ENCODE results near the gene APIP.
"Not testable (repeated sequence)": the region's sequence is repeated elsewhere in the genome, so short reads cannot be mapped to it uniquely, and the experiment has no call there.

Gene APIP

GRCh38 chr11:34926101-34926830 lies 10.1 kb upstream of the APIP start:
- peak; percentile 10 for DNase-seq (ENCODE audit: low spot score)

- DNase-seq (ENCODE audit: low spot score) = no peak
Measured at GRCh38 chr11:34924714-34925113, 8.5 kb upstream of the APIP start.

GRCh38 chr11:34921156-34921555 lies 5.0 kb upstream of the APIP start:
- DNase-seq (ENCODE audit: low spot score) = no peak

GRCh38 chr11:34916843-34917770 lies 928 bp upstream of the APIP start:
- no peak for DNase-seq (ENCODE audit: low spot score)

- peak; percentile 2 for DNase-seq (ENCODE audit: low spot score)
Measured at GRCh38 chr11:34915136-34916014, 804 bp downstream of the APIP start.

GRCh38 chr11:34913556-34913955 lies 2.6 kb downstream of the APIP start:
- DNase-seq (ENCODE audit: low spot score) = not testable (repeated sequence)

- no peak for DNase-seq (ENCODE audit: low spot score)
Measured at GRCh38 chr11:34911676-34912075, 4.5 kb downstream of the APIP start.

- DNase-seq (ENCODE audit: low spot score) = no peak
Measured at GRCh38 chr11:34910817-34911216, 5.4 kb downstream of the APIP start.

GRCh38 chr11:34909955-34910354 lies 6.2 kb downstream of the APIP start:
- no peak for DNase-seq (ENCODE audit: low spot score)

- DNase-seq (ENCODE audit: low spot score) = no peak
Measured at GRCh38 chr11:34909415-34909814, 6.8 kb downstream of the APIP start.

- no peak for DNase-seq (ENCODE audit: low spot score)
Measured at GRCh38 chr11:34907934-34908593, 8.1 kb downstream of the APIP start.

- no peak for DNase-seq (ENCODE audit: low spot score)
Measured at GRCh38 chr11:34905666-34906065, 10.5 kb downstream of the APIP start.

GRCh38 chr11:34904421-34904955 lies 11.7 kb downstream of the APIP start:
- no peak for DNase-seq (ENCODE audit: low spot score)

- no peak for DNase-seq (ENCODE audit: low spot score)
Measured at GRCh38 chr11:34899633-34900016, 16.6 kb downstream of the APIP start.

- no peak for DNase-seq (ENCODE audit: low spot score)
Measured at GRCh38 chr11:34898474-34898873, 17.7 kb downstream of the APIP start.

- DNase-seq (ENCODE audit: low spot score) = no peak
Measured at GRCh38 chr11:34897171-34897870, 18.9 kb downstream of the APIP start.

- DNase-seq (ENCODE audit: low spot score) = not testable (repeated sequence)
Measured at GRCh38 chr11:34896191-34896590, 20.0 kb downstream of the APIP start.

- DNase-seq (ENCODE audit: low spot score) = no peak
Measured at GRCh38 chr11:34893416-34893815, 22.8 kb downstream of the APIP start.

- no peak for DNase-seq (ENCODE audit: low spot score)
Measured at GRCh38 chr11:34891611-34892010, 24.6 kb downstream of the APIP start.

- no peak for DNase-seq (ENCODE audit: low spot score)
Measured at GRCh38 chr11:34890812-34891211, 25.4 kb downstream of the APIP start.

GRCh38 chr11:34890089-34890488 lies 26.1 kb downstream of the APIP start:
- DNase-seq (ENCODE audit: low spot score) = no peak

All from germinal center (tissue), 1 donor.